Measurements from ENCODE around the gene TOMM20. TPM values are rescaled to one million over a fixed set of nuclear protein-coding genes. Genes with fewer than 3 reads are reported as not detected.

TOMM20 gene
- total RNA-seq, 1 experiment from 2014 or later: 184 TPM

DNA sequence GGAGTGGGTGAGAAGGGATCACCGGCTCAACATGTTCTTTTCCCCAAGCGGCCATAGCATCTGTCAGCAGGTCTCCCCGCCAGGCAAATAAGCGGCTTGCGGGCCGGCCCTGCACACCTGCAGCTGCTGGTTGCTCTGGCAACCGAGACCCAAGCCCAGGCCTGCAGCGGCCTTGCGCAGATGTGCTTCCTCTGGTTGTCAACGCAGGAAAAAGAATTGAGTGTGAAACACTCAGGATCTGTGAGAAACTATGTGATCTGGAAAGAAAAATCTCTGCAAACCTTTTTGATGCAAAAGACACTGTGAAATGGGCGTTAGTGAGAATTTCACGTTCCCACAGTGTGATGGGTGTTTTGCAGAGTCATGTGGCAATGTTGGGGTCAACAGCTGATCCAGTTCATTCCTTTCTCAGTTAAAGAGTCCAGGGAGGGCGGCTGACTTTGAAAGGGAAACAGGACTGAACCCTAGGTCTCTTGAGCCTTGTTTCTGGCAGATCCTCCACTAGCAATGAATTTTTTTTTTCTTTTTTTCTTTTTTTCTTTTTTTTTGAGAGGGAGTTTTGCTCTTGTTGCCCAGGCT is 28.4 kb downstream of the TOMM20 start:
- H3K4me3 ChIP-seq (replicated peaks in 1 of 2; ENCODE audit: low read depth in 1 of 2, low read length in 2 of 2): no peak overlapping the region
- no peak overlapping the region for H3K27ac ChIP-seq (ENCODE audit: low read depth, low read length)
- H3K79me2 ChIP-seq (ENCODE audit: insufficient read depth, low read length): no peaks in the 10 kb centered on the region
- intact Hi-C loops (cut with micrococcal nuclease): loop anchor here (5.0 kb wide), 2 partner anchors 682 to 872 kb away; no protein-coding TSS in a partner anchor
- 0 out of 2 replicates have a peak, but pooled peaks cover 3% of the 10 kb centered on the region for H4K20me1 ChIP-seq (ENCODE audit: insufficient read depth)
- DNase-seq (ENCODE audit: low read depth, low spot score) (no peak), ATAC-seq (no peak)
- POLR2A ChIA-PET: no interaction called here
- H3K9me2 ChIP-seq (ENCODE audit: insufficient read depth): no peaks in the 10 kb centered on the region
- H3K36me3 ChIP-seq (ENCODE audit: control insufficient read depth in 1 of 2, insufficient read depth in 2 of 2, low read length in 2 of 2): no peaks in the 10 kb centered on the region
- H3K4me2 ChIP-seq (ENCODE audit: low read length): no peak overlapping the region
- CTCF ChIA-PET: no interaction called here
- H3K9ac ChIP-seq (ENCODE audit: low read length): no peak overlapping the region
- TF ChIP-seq ELF1 (IDR thresholded peaks at IDR 0.05; ENCODE audit: borderline replicate concordance, low read depth) (no peak), EZH2phosphoT487 (IDR thresholded peaks at IDR 0.05; ENCODE audit: borderline replicate concordance) (no peak), TCF7L2 (IDR thresholded peaks at IDR 0.05; ENCODE audit: borderline replicate concordance, extremely low read depth, insufficient read depth, insufficient read length) (no peak), CBX3 (IDR thresholded peaks at IDR 0.05; ENCODE audit: low read depth) (no peak), JUND (IDR thresholded peaks at IDR 0.05) (no peak), ZFX (IDR thresholded peaks at IDR 0.05) (no peak)
- TF ChIP-seq, protein P1, sequence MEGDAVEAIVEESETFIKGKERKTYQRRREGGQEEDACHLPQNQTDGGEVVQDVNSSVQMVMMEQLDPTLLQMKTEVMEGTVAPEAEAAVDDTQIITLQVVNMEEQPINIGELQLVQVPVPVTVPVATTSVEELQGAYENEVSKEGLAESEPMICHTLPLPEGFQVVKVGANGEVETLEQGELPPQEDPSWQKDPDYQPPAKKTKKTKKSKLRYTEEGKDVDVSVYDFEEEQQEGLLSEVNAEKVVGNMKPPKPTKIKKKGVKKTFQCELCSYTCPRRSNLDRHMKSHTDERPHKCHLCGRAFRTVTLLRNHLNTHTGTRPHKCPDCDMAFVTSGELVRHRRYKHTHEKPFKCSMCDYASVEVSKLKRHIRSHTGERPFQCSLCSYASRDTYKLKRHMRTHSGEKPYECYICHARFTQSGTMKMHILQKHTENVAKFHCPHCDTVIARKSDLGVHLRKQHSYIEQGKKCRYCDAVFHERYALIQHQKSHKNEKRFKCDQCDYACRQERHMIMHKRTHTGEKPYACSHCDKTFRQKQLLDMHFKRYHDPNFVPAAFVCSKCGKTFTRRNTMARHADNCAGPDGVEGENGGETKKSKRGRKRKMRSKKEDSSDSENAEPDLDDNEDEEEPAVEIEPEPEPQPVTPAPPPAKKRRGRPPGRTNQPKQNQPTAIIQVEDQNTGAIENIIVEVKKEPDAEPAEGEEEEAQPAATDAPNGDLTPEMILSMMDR (IDR thresholded peaks at IDR 0.05 in 2 of 3, conservative IDR thresholded peaks at IDR 0.05 in 1 of 3; ENCODE audit: borderline replicate concordance in 1 of 3, insufficient read depth in 1 of 3, low read depth in 2 of 3, low read length in 2 of 3): no peak
- RAD21 ChIA-PET (ENCODE audit: low non-redundant PET in 1 of 2, low total read pairs in 2 of 2, uncharacterized antibody in 2 of 2, unreplicated experiment in 2 of 2): no interaction called here
- H3K4me1 ChIP-seq (ENCODE audit: control insufficient read depth in 1 of 2, insufficient read depth in 2 of 2, low read length in 2 of 2): peaks cover 4 to 14% of the 10 kb centered on the region in 2 experiments; a peak in 3 of 4 replicates
- H2AFZ ChIP-seq (ENCODE audit: low read depth, low read length, poor library complexity, severe bottlenecking): no peak overlapping the region
- no peaks in the 10 kb centered on the region for H3K9me3 ChIP-seq (ENCODE audit: control insufficient read depth in 1 of 2, insufficient read depth in 1 of 2, low read depth in 1 of 2, low read length in 2 of 2)
- no peaks in the 10 kb centered on the region for H3K27me3 ChIP-seq (ENCODE audit: insufficient read depth, low read length)
- BruUV-seq (replicated peaks): no TSS peak

- no peaks in the 10 kb centered on the region for H3K9me3 ChIP-seq (ENCODE audit: control insufficient read depth in 1 of 2, insufficient read depth in 1 of 2, low read depth in 1 of 2, low read length in 2 of 2)
- H3K79me2 ChIP-seq (ENCODE audit: insufficient read depth, low read length): no peaks in the 10 kb centered on the region
- POLR2A ChIA-PET: no interaction called here
- DNase-seq (ENCODE audit: low read depth, low spot score) (no peak), ATAC-seq (no peak)
- H3K4me3 ChIP-seq (replicated peaks in 1 of 2; ENCODE audit: low read depth in 1 of 2, low read length in 2 of 2): no peak overlapping the region
- H3K4me1 ChIP-seq (ENCODE audit: control insufficient read depth in 1 of 2, insufficient read depth in 2 of 2, low read length in 2 of 2): peaks cover 0 to 6% of the 10 kb centered on the region in 2 experiments; a peak in 2 of 4 replicates
- RAD21 ChIA-PET (ENCODE audit: low non-redundant PET in 1 of 2, low total read pairs in 2 of 2, uncharacterized antibody in 2 of 2, unreplicated experiment in 2 of 2): no interaction called here
- H3K27me3 ChIP-seq (ENCODE audit: insufficient read depth, low read length): no peaks in the 10 kb centered on the region
- no peak overlapping the region for H3K4me2 ChIP-seq (ENCODE audit: low read length)
- no peak overlapping the region for H2AFZ ChIP-seq (ENCODE audit: low read depth, low read length, poor library complexity, severe bottlenecking)
- no peak overlapping the region for H3K27ac ChIP-seq (ENCODE audit: low read depth, low read length)
- intact Hi-C loops (cut with micrococcal nuclease): no loop called here
- no peak overlapping the region for H3K9ac ChIP-seq (ENCODE audit: low read length)
- no peak for TF ChIP-seq RAD21 (IDR thresholded peaks at IDR 0.05; ENCODE audit: low read depth)
- CTCF ChIA-PET: no interaction called here
- H3K9me2 ChIP-seq (ENCODE audit: insufficient read depth): no peaks in the 10 kb centered on the region
- BruUV-seq (replicated peaks): no TSS peak
- H3K36me3 ChIP-seq (ENCODE audit: control insufficient read depth in 1 of 2, insufficient read depth in 2 of 2, low read length in 2 of 2): no peaks in the 10 kb centered on the region
- no peaks in the 10 kb centered on the region for H4K20me1 ChIP-seq (ENCODE audit: insufficient read depth)
Observed at GRCh38 chr1:235098991-235099390, 29.6 kb downstream of the TOMM20 start.
